Progenitor cell of endocrine pancreas (in vitro differentiated cells): Measurements from ENCODE around the gene POU2F3. TPM values are rescaled to one million over a fixed set of nuclear protein-coding genes. Genes with fewer than 3 reads are reported as not detected.

Experiments used
- DNase-seq: peaks from one replicate; pipeline ENCODE4 v3.0.0; 2021; ENCODE audit warnings: low spot score; ENCODE audit not compliant: unreplicated experiment
- H3K27ac Mint-ChIP-seq: 2 replicates; pipeline ENCODE4 v1.8.0; 2021; ENCODE audit warnings: mild to moderate bottlenecking, moderate library complexity, mixed read lengths
- H3K27me3 Mint-ChIP-seq: 2 replicates; pipeline ENCODE4 v1.8.0; 2021; ENCODE audit warnings: mixed read lengths
- H3K36me3 Mint-ChIP-seq: 2 replicates; pipeline ENCODE4 v1.8.0; 2022; ENCODE audit warnings: mixed read lengths; ENCODE audit not compliant: insufficient read depth
- H3K4me1 Mint-ChIP-seq: 2 replicates; pipeline ENCODE4 v1.8.0; 2021; ENCODE audit warnings: low read depth, mixed read lengths
- H3K4me3 Mint-ChIP-seq: 2 replicates; pipeline ENCODE4 v1.8.0; 2021; ENCODE audit warnings: low read depth, mild to moderate bottlenecking, moderate library complexity, mixed read lengths
- H3K9me3 Mint-ChIP-seq: 2 replicates; pipeline ENCODE4 v1.8.0; 2021; ENCODE audit warnings: low read depth, mixed read lengths
- long read RNA-seq: library from polyadenylated mRNA; unstranded; transcript quantifications from one replicate; pipeline ENCODE4 v2.0.0, GENCODE V29; 2020
- total RNA-seq: library from RNA; stranded (reverse); gene quantifications from 2 replicates; pipeline ENCODE4 v1.2.1, GENCODE V29; 2021
- TF ChIP-seq, protein P1 (sequence below): fragments of 200-600 bp; sonication (generic); IDR thresholded peaks from one replicate; pipeline ENCODE4 v1.5.0; 2021; ENCODE audit warnings: antibody characterized with exemption, mild to moderate bottlenecking; ENCODE audit not compliant: unreplicated experiment

Gene POU2F3
- total RNA-seq: 0.09 TPM in 1 of 2 replicates, not detected in the other
- long read RNA-seq: 0 reads

GRCh38 chr11:120239713-120240640 lies at the start of gene POU2F3:
POU2F3 (plus strand) TSS chr11:120240140; CDS start chr11:120240344, 204 bp downstream.
- no peak for DNase-seq
- H3K4me1 Mint-ChIP-seq: peaks cover 5% of the 10 kb centered on the region
- TF ChIP-seq, protein P1, sequence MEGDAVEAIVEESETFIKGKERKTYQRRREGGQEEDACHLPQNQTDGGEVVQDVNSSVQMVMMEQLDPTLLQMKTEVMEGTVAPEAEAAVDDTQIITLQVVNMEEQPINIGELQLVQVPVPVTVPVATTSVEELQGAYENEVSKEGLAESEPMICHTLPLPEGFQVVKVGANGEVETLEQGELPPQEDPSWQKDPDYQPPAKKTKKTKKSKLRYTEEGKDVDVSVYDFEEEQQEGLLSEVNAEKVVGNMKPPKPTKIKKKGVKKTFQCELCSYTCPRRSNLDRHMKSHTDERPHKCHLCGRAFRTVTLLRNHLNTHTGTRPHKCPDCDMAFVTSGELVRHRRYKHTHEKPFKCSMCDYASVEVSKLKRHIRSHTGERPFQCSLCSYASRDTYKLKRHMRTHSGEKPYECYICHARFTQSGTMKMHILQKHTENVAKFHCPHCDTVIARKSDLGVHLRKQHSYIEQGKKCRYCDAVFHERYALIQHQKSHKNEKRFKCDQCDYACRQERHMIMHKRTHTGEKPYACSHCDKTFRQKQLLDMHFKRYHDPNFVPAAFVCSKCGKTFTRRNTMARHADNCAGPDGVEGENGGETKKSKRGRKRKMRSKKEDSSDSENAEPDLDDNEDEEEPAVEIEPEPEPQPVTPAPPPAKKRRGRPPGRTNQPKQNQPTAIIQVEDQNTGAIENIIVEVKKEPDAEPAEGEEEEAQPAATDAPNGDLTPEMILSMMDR: peak; percentile 21
- peaks cover 87% of the 10 kb centered on the region for H3K27me3 Mint-ChIP-seq
- H3K4me3 Mint-ChIP-seq: peak within 1 kb of the TSS; percentile 35
- no peaks in the 10 kb centered on the region for H3K9me3 Mint-ChIP-seq
- no peak within 1 kb of the TSS for H3K27ac Mint-ChIP-seq
- H3K36me3 Mint-ChIP-seq: no peaks in the 10 kb centered on the region

DNA sequence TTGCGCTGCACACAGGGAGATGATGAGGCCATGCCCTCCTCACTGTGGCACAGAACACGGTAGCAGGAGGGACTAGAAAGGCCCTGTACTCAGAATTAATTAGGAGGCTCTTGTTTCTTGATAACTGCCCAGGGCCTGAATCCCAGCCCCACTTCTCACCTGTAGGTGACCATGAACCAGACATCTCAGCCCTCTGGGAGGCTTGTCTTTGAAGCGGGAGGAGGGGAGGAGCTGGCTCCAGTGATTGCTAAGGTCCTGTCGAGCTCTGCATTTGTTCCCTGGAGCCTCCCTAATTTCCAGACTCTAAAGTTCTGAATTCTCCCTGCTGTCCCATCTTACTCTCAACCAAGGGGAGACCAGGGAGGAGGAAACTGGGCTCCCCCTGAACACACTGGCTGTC lies 48.9 kb upstream of the POU2F3 start:
- Mint-ChIP-seq H3K4me3 (no peak overlapping the region), H3K27ac (no peak overlapping the region), H3K4me1 (peaks cover 25% of the 10 kb centered on the region), H3K36me3 (no peaks in the 10 kb centered on the region), H3K27me3 (peaks cover 17% of the 10 kb centered on the region), H3K9me3 (no peaks in the 10 kb centered on the region)
- DNase-seq: no peak
- TF ChIP-seq, protein P1: no peak

DNA sequence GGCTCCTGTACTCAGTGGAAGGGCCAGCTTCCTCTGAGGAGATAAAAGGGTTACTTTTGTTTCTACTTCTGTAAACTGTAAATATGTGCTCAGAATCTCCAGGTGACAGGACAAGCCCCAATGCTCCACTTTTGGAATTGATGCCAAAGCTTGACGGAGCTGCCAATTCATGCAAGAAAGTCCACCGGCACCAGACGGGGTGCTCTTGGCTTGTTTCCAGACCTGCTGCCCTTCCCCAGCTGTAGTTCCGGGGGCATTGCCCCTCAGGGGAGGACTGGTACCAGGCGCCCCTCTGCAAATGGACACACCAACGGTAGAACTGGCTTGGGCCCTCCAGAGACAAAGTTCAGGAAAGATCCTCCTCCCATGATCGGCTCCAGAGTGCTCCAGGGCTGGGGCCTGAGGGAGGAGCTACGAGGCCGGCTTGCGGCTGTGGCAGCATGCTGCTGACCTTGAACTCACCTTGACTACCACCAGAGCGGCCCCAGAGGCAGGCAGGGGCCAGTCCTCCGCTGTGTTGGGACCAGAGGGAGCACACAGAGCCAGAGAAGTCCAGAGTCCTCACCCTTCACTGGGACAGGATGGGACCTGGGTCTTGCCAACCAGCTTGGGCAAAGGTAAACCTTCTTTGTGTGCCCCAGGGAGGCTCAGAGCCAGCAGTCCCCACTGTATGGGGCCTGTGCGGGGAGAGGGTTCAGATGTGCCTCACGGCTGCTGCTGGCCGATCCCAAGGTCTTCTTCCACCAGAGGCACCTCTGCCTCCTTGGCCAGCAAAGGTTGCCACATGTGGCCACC lies 46.9 kb upstream of the POU2F3 start:
- TF ChIP-seq, protein P1: no peak
- Mint-ChIP-seq H3K9me3 (no peaks in the 10 kb centered on the region), H3K4me3 (no peak overlapping the region), H3K4me1 (peaks cover 10% of the 10 kb centered on the region), H3K27ac (no peak overlapping the region), H3K36me3 (no peaks in the 10 kb centered on the region), H3K27me3 (peaks cover 27% of the 10 kb centered on the region)
- DNase-seq: no peak

DNA sequence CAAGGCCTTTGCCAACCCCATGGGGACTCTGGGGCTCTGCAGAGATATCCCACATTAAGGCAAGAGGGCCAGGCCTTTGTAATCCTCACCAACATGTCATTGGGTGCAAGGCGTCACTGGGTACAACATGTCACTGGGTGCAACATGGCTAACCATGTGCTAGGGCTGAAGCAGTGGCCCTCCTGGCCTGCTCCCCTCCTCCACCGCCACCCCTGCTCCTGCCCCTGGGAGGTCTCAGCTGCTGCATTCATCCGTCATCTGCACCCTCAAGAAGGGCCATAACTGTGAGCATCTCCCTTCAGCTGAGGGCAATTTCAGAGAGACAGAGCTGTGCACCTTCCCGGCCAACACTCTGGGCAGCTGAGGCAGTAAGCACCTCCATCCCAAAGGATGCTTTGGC lies 45.8 kb upstream of the POU2F3 start:
- Mint-ChIP-seq H3K4me1 (peaks cover 7% of the 10 kb centered on the region), H3K36me3 (no peaks in the 10 kb centered on the region), H3K27me3 (peaks cover 31% of the 10 kb centered on the region), H3K27ac (no peak overlapping the region), H3K4me3 (no peak overlapping the region), H3K9me3 (no peaks in the 10 kb centered on the region)
- DNase-seq: no peak
- TF ChIP-seq, protein P1: no peak

DNA sequence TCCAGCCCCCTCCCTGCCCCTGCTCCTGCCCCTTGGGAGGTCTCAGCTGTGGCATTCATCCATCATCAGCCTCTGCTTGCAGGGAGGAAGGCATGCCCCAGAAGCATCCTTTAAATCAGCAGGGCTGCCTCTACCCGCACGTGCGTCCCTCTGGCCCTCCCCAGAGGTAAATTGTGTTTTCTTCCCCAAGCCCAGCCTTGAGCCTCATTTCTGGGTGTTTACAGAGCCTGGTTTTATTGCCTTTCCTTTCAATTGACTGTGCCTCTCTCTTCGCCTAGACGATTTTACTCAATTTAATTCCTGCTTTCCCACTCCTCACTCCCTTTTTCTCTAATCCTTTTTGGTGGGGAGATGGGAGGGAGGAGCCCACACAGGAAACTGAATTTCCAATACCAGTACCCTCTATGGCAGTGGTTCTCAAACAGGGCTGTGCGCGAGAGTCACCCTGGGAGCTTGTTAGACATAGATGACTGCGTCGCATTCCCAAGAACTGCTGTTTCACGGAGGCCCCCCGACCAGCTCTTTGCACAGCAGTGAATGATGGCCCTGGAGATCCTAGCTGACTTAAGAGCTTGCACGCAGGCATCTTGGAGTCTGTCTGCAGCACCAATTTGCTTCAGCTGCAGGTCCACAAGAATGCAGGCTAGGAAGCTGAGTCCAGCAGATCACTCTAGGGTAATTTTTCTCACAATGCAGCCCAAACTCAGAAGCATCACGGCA lies 44.2 kb upstream of the POU2F3 start:
- TF ChIP-seq, protein P1: no peak
- H3K9me3 Mint-ChIP-seq: no peaks in the 10 kb centered on the region
- H3K36me3 Mint-ChIP-seq: no peaks in the 10 kb centered on the region
- peaks cover 40% of the 10 kb centered on the region for H3K27me3 Mint-ChIP-seq
- peaks cover 7% of the 10 kb centered on the region for H3K4me1 Mint-ChIP-seq
- no peak overlapping the region for H3K4me3 Mint-ChIP-seq
- DNase-seq: no peak
- H3K27ac Mint-ChIP-seq: no peak overlapping the region
